Nephron (organoid): ENCODE data around the gene DNLZ.
A peak's percentile ranks its signal among the peaks of the same experiment; 100 is the strongest.

Experiments
- H3K27ac Mint-ChIP-seq, 3 experiments: 2 replicates each; pipeline ENCODE4 v1.8.0; 2020; ENCODE audit warnings: mixed read lengths in 3 of 3, mild to moderate bottlenecking in 2 of 3, moderate library complexity in 1 of 3
- H3K27me3 Mint-ChIP-seq: 2 replicates; pipeline ENCODE4 v1.8.0; 2021; ENCODE audit warnings: low read depth, mild to moderate bottlenecking, moderate library complexity, mixed read lengths
- H3K36me3 Mint-ChIP-seq: 2 replicates; pipeline ENCODE4 v1.8.0; 2020; ENCODE audit warnings: low read depth, mixed read lengths
- H3K4me1 Mint-ChIP-seq: 2 replicates; pipeline ENCODE4 v1.8.0; 2020; ENCODE audit warnings: mixed read lengths
- H3K4me3 Mint-ChIP-seq, 3 experiments: 2 replicates each; pipeline ENCODE4 v1.8.0; 2020; ENCODE audit warnings: mild to moderate bottlenecking in 3 of 3, mixed read lengths in 3 of 3, moderate library complexity in 2 of 3
- H3K9me3 Mint-ChIP-seq: 2 replicates; pipeline ENCODE4 v1.8.0; 2020; ENCODE audit warnings: mixed read lengths
- TF ChIP-seq, protein P1 (sequence below), 3 experiments: fragments of 200-600 bp; sonication (generic); IDR thresholded peaks; one replicate each; pipeline ENCODE4 v1.5.0; 2021; ENCODE audit warnings: antibody characterized with exemption in 3 of 3; ENCODE audit not compliant: unreplicated experiment in 3 of 3

Gene DNLZ

DNA sequence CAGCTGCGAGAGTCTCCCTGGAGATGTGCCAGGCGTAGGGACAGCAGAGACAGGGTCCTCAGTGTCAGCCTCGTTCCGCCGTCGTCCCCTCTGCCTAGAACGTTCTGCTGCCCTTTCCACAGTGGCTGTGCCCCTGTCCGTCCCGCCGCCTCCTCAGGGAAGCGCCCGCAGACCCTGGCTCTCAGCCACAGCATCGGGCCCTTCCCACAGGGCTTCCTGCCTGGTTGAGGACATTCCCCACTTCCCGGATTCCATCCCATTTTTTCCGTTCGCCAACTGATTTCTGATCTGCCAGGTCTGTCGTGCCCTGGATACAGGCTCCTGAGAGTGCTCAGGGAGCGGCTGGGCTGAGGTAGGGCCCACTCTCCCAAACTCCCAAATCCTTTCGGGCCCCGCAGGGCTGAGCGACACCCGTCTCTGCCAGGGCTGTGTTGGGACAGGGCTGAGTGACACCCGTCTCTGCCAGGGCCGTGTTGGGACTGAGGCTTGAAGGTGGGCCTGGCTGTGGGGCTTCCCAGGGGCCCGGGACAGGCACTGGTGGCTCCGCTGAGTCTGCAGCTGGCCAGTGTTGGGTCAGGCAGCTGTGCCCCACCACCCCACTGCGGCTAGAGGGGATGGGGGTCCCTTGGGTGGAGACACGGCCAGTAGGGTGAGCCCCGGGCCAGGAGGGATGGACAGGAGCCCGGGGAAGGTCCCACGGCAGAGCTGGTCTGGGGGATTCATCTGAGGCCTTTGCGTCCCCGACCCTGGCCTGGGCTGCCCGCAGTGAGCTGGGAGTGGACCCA lies 15.9 kb downstream of the DNLZ start:
- Mint-ChIP-seq H3K9me3 (no peaks in the 10 kb centered on the region), H3K4me1 (no peaks in the 10 kb centered on the region)
- TF ChIP-seq, protein P1, sequence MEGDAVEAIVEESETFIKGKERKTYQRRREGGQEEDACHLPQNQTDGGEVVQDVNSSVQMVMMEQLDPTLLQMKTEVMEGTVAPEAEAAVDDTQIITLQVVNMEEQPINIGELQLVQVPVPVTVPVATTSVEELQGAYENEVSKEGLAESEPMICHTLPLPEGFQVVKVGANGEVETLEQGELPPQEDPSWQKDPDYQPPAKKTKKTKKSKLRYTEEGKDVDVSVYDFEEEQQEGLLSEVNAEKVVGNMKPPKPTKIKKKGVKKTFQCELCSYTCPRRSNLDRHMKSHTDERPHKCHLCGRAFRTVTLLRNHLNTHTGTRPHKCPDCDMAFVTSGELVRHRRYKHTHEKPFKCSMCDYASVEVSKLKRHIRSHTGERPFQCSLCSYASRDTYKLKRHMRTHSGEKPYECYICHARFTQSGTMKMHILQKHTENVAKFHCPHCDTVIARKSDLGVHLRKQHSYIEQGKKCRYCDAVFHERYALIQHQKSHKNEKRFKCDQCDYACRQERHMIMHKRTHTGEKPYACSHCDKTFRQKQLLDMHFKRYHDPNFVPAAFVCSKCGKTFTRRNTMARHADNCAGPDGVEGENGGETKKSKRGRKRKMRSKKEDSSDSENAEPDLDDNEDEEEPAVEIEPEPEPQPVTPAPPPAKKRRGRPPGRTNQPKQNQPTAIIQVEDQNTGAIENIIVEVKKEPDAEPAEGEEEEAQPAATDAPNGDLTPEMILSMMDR (IDR thresholded peaks at IDR 0.05; ENCODE audit: unreplicated experiment in 3 of 3) = no peak

GRCh38 chr9:136346927-136347465 lies 16.5 kb downstream of the DNLZ start:
- H3K4me1 Mint-ChIP-seq = peaks cover 2% of the 10 kb centered on the region
- TF ChIP-seq, protein P1 (IDR thresholded peaks at IDR 0.05; ENCODE audit: unreplicated experiment in 3 of 3) = no peak
- no peak overlapping the region for H3K4me3 Mint-ChIP-seq
- H3K36me3 Mint-ChIP-seq = no peaks in the 10 kb centered on the region
- no peaks in the 10 kb centered on the region for H3K9me3 Mint-ChIP-seq
- no peaks in the 10 kb centered on the region for H3K27me3 Mint-ChIP-seq
- no peak overlapping the region for H3K27ac Mint-ChIP-seq

More for the DNA sequence above, 15.9 kb downstream of the DNLZ start:
- Mint-ChIP-seq H3K27ac (no peak overlapping the region), H3K27me3 (no peaks in the 10 kb centered on the region), H3K36me3 (no peaks in the 10 kb centered on the region), H3K4me3 (no peak overlapping the region)

DNA sequence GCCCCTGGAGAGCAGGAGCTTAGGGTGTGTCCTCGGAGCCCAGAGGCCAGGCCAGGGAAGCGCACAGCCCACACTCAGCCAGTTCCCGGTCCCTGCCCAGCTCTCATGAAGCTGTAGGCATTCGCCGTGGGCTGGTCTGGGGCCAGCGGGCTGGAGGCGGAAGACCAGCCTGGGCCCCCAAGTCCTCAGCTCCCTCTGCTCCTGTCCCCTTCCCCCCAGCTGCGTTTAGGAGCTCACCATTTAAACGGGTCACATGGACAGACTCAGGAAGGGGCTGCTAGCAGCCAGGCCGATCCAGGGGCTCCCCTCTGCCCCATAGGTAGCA lies 17.4 kb downstream of the DNLZ start:
- TF ChIP-seq, protein P1 (IDR thresholded peaks at IDR 0.05; ENCODE audit: unreplicated experiment in 3 of 3) = peak in 1 of 3 experiments; percentile 30
- Mint-ChIP-seq H3K36me3 (no peaks in the 10 kb centered on the region), H3K27ac (no peak overlapping the region), H3K27me3 (no peaks in the 10 kb centered on the region), H3K4me1 (peaks cover 5% of the 10 kb centered on the region), H3K9me3 (no peaks in the 10 kb centered on the region), H3K4me3 (no peak overlapping the region)

DNA sequence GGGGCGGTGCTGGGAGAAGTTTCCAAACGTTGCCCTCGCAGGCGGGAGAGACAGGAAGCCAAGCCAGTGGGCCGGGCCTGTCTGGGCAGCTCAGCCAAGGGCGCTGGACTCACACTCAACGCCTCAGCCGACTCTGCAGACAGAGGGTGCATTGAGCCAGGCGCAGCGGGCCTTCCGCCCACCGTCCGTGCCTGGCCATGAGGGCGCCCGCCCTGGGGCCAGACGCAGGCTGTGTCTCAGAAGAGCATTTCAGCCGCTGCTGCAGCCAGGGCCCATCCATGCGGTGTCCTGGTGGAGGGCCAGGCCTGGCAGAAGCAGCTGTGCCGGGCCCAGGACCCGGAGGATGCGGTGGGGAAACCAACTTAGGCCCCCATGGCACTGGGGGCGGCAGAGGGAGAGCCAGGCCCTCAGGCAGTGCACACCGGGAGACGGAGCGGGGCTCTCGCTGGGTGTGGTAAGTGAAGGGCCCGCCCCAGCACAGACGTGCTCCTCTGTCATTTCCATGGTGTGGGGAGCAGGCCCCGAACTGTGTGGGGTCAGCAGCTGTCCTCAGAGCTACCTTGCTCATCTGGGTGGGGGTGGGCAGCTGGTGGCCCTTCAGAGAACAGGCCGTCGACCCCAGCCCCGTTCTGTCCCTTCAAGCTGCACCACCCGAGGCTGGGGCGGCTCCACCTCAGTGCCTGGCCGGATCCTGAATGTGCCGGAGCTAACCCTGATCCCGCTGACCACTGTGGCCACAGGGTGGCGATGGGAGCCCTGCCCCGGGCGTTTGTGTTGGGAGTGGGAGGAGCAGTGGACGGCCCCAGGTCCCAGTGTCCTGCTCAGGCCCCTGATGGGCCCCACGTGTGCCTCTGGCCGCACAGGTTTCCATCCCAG lies 18.0 kb downstream of the DNLZ start:
- H3K27me3 Mint-ChIP-seq = no peaks in the 10 kb centered on the region
- H3K27ac Mint-ChIP-seq = no peak overlapping the region
- H3K4me3 Mint-ChIP-seq = no peak overlapping the region
- H3K4me1 Mint-ChIP-seq = peaks cover 5% of the 10 kb centered on the region
- H3K9me3 Mint-ChIP-seq = no peaks in the 10 kb centered on the region
- TF ChIP-seq, protein P1 (IDR thresholded peaks at IDR 0.05; ENCODE audit: unreplicated experiment in 3 of 3) = peak; percentile 29 to 52 (median 44)
- H3K36me3 Mint-ChIP-seq = no peaks in the 10 kb centered on the region

- peak overlapping the region in 1 of 3 experiments; percentile 25 for H3K4me3 Mint-ChIP-seq
Measured at GRCh38 chr9:136344544-136345280, 18.8 kb downstream of the DNLZ start.

More at GRCh38 chr9:136344544-136345280, 18.8 kb downstream of the DNLZ start:
- no peaks in the 10 kb centered on the region for H3K36me3 Mint-ChIP-seq
- no peaks in the 10 kb centered on the region for H3K27me3 Mint-ChIP-seq
- no peaks in the 10 kb centered on the region for H3K9me3 Mint-ChIP-seq
- TF ChIP-seq, protein P1 (IDR thresholded peaks at IDR 0.05; ENCODE audit: unreplicated experiment in 3 of 3) = no peak
- peaks cover 5% of the 10 kb centered on the region for H3K4me1 Mint-ChIP-seq
- no peak overlapping the region for H3K27ac Mint-ChIP-seq
